ENCODE data around the gene ASTN1.

- TF ChIP-seq CTCF (conservative IDR thresholded peaks at IDR 0.05 in 1 of 2, IDR thresholded peaks at IDR 0.05 in 1 of 2; ENCODE audit: extremely low read depth in 1 of 2, insufficient read depth in 1 of 2, low read depth in 1 of 2, low read length in 2 of 2) = no peak
- no peak for TF ChIP-seq EZH2 (IDR thresholded peaks at IDR 0.05; ENCODE audit: borderline replicate concordance, low read length)
Measured at GRCh38 chr1:177174921-177175634, 10.6 kb upstream of the ASTN1 start.
